NCI-H1417 treated with DMSO at 0.1 percent for 48 hours (cell line): Measurements from ENCODE around the gene SLC37A1.
A peak's percentile ranks its signal among the peaks of the same experiment; 100 is the strongest.

Experiments used
- DNase-seq: peaks from one replicate; lab custom pipeline; 2025; lab: John Stamatoyannopoulos, UW

Gene SLC37A1

DNA sequence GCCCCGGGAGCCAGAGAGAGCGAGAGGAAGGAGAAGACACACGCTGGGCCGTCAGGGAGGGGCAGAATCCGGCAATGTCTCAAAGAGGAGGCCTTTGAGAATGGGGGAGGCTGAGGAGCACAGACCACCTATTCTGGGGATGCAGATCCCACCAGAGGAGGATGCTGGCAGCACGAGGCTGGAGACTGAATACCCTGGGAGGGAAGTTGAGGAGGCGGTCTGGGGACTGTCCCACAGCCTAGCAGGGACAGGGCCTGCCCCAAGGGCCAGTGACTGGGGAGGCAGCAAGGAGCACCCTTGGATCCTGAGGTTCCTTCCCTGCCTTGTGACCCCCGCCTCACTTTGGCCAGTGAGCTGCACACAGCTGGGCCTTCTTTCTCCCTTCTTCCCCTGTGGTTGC is 49.2 kb downstream of the SLC37A1 start:
- DNase-seq = no peak

- no peak for DNase-seq
These were observed 49.6 kb downstream of the SLC37A1 start for GRCh38 chr21:42563261-42563660.

DNA sequence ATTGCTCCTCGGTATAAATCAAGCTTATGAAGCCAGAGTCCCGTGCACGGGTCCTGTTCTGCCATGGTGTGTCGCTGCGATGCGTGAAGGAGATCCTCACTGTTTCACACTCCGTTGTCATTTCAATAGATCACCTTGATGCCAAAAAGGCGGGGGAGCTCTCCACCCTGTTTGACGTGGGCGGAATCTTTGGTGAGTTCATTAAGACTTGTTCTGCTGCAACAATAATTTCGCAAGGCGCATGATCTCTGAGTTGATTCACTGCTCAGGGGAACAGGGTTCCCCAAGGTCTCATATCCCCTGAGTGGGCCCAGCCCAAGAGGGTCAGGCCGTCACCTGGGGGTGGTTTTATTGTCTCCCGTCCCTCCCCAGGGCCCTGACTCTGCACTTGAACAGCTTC is 50.0 kb downstream of the SLC37A1 start:
- no peak for DNase-seq

DNA sequence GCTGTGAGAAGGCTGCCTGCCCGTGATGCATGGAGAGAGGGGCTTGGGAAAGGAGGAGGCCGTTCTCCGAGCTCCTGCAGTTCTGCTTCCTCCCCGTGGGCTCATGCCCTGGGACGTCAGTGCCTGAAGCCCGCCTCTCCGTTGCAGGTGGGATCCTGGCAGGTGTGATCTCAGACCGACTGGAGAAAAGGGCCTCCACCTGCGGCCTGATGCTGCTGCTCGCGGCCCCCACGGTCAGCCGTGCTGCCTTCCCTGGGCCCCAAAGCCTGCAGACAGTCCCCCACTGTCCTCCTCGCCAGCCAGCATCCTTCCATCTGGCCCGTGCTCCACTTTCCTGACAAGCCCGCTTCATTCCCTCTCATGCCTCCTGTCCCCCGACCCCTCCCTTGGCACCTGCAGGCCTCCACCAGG is 50.9 kb downstream of the SLC37A1 start:
- DNase-seq = no peak

GRCh38 chr21:42565206-42565810 is 51.7 kb downstream of the SLC37A1 start:
- no peak for DNase-seq

DNA sequence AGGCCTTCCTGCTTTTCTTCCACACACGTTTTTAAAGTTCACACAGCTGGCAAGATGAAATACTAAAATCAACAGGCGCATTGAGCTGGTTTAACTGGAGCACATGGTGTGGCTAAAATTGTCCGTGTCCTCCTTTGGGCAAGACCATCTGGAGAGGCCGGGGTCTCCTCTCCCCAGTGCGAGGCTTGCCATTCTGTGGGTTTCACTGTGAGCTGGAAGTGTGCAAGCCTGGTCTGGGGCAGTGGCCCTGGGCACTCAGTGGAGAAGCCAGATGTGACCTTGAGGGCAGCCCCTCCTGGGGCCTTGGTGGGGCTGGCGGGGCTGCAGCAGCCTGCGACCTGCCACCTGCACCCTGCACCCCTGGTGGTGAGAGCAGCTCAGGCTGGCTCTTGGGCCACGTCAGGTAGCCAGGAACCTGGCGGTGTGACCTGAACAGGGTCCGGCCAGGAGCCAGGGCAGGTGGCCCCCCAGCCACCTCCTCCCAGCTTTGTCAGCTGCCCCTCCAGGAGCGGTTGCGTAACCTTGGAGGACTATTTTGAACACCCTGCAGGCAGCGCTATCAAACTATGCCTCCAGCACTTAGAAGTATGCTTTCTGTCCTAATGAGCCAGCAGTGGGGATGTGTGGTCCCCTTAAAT is 52.4 kb downstream of the SLC37A1 start:
- no peak for DNase-seq

- DNase-seq = no peak
These were observed 53.0 kb downstream of the SLC37A1 start for GRCh38 chr21:42566524-42567213.

DNA sequence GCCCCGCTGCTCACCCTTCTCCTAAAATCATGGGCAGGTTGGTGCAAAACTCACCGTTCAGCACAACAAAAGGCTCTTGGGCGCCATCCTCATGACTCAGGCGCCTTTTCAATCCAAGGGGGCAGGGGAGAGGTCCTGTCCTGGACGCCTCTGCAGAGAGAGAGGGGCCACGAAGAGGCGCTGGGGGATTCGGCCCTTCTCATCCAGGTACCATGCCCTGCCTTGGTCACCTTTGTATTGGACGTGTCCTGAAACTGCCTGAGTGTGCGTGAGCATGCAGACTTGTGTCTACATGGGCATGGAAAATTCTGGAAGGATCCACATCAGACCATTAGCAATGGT is 53.5 kb downstream of the SLC37A1 start:
- no peak for DNase-seq

GRCh38 chr21:42567861-42568260 is 54.2 kb downstream of the SLC37A1 start:
- no peak for DNase-seq

GRCh38 chr21:42568376-42568775 is 54.7 kb downstream of the SLC37A1 start:
- no peak for DNase-seq

- DNase-seq = no peak
These were observed 55.4 kb downstream of the SLC37A1 start for GRCh38 chr21:42568866-42569731.

DNA sequence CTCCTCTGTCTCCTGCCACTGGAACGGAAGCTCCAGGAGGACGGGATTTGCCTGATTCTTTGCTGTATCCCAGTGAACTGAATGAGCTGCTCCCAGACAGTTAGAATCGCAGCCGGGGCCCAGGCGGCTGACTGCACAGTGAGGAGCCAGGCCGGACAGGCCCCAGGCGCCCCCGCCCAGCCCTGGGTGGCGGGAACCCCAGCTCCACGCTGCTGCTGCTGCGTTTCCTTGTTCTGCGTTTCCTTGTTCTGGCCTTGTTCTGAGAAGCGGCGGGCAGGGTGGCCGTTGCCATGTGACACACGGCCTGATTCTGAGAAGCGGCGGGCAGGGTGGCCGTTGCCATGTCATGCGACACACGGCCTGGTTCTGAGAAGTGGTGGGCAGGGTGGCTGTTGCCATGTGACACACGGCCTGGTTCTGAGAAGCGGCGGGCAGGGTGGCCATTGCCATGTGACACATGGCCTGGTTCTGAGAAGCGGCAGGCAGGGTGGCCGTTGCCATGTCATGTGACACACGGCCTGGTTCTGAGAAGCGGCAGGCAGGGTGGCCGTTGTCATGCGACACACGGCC is 56.2 kb downstream of the SLC37A1 start:
- no peak for DNase-seq

DNA sequence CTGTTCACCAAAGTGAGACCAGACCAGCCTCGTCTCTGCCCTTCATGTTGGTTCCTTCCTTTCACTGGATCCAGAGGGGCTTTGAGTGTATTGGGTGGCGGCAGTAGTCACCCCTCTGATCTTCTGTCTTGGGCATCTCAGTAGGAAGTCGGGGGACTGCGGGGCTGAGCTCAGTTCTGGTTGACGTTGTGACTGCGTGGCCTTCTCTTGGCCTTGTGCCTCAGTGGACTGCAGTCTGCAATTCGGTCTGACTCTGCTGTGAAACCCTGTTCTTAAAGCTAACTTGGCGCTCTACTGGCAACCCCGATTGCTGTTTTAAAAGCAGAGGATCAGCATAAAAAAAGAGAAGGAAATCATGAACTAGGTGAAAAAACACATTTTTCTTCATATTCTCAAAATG is 56.7 kb downstream of the SLC37A1 start:
- DNase-seq = no peak

DNA sequence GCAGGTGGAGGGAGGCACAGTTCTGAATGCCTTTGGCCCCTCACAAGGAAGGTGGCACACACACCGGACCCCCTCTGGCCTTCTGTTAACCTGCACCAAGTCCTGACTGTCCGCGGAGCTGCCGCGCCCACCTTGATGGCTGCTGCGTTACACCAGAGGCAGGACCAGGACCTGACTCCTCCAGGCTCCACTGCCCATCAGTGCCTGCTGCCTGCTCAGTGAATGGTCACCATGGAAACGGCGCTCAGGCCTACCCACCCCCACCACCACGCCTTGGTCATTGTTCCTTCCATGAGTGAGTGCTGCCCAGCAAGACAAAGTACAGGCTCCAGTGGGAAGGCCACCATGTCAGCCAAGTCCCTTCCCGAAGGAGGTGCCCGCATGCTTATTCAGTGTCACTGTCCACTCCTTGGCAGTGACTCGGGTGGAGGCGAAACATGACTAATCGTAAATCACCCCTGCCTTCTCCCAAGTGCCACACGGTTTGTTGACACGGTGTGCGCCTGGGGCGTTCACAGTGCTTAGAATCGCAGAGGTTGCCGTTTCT is 57.3 kb downstream of the SLC37A1 start:
- peak; percentile 79 for DNase-seq

GRCh38 chr21:42571391-42572150 is 57.9 kb downstream of the SLC37A1 start:
- peak; percentile 79 for DNase-seq

DNA sequence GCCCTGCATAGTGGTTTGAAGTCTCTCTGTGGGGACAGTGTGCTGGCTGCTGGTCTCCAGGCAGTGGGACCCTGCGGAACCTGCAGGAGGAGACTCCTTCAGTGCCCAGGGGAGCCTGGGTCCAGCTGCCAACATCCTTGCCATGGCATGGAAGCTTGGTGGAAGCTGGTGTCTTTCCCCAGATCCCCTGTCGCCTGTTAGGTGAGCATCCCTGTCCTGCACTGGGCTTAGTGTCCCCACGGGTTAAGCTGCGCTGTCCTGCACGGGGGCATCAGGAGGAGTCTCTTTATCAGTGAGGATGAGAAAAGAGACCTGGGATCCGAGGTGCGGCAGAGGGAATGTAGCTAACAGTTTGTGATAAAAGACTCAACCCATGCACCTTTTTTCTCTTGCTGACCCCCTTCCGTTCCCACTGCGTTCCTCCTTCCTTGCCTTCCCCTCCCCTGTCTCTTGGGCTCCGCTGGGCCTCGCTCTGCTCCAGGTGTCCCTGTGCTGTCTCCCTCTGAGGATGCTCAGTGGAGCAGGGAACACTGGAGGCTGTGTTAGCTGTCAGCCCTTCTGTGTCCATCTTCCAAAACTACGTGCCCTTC is 59.3 kb downstream of the SLC37A1 start:
- DNase-seq = no peak

GRCh38 chr21:42574234-42575027 is 60.8 kb downstream of the SLC37A1 start:
- DNase-seq = no peak

DNA sequence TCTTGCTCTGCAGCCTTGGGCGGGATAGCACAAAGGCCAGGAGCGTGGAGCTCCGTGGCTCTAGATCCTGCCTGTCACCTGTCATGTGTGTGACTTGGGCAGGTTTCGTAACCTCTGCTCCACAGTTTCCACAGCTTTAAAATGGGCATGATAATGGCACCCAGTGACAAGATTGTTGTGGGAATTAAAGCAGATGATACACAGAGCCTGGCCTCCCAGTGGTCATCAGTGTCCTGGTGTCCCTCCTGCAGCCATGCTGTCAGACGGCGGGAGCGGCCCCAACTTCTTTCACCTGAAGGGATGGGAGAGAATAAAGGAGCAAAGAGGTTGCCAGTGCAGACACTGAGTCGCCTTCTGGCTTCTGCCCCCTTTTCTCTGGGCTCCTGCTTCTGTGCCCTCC is 61.5 kb downstream of the SLC37A1 start:
- DNase-seq = no peak

GRCh38 chr21:42576639-42577038 is 63.0 kb downstream of the SLC37A1 start:
- DNase-seq = no peak

GRCh38 chr21:42578034-42578433 is 64.4 kb downstream of the SLC37A1 start:
- DNase-seq = no peak
